Osteocyte (in vitro differentiated cells): ENCODE results near the gene TNKS2. TPM values are rescaled to one million over a fixed set of nuclear protein-coding genes. Genes with fewer than 3 reads are reported as not detected.

Source experiments
- DNase-seq: peaks from one replicate; pipeline ENCODE4 v3.0.0; 2021; ENCODE audit warnings: mixed read lengths; ENCODE audit not compliant: unreplicated experiment; ENCODE audit errors: extremely low spot score
- H3K27ac Mint-ChIP-seq: one replicate; pipeline ENCODE4 v1.8.0; 2021; ENCODE audit warnings: mild to moderate bottlenecking, mixed read lengths; ENCODE audit not compliant: unreplicated experiment
- H3K27me3 Mint-ChIP-seq: one replicate; pipeline ENCODE4 v1.8.0; 2021; ENCODE audit warnings: mixed read lengths; ENCODE audit not compliant: unreplicated experiment
- H3K36me3 Mint-ChIP-seq: one replicate; pipeline ENCODE4 v1.8.0; 2021; ENCODE audit warnings: mixed read lengths; ENCODE audit not compliant: unreplicated experiment
- H3K4me1 Mint-ChIP-seq: one replicate; pipeline ENCODE4 v1.8.0; 2021; ENCODE audit warnings: mixed read lengths; ENCODE audit not compliant: unreplicated experiment
- H3K4me3 Mint-ChIP-seq: one replicate; pipeline ENCODE4 v1.8.0; 2021; ENCODE audit warnings: mild to moderate bottlenecking, moderate library complexity, mixed read lengths; ENCODE audit not compliant: unreplicated experiment
- H3K9me3 Mint-ChIP-seq: one replicate; pipeline ENCODE4 v1.8.0; 2021; ENCODE audit warnings: mixed read lengths; ENCODE audit not compliant: unreplicated experiment
- CTCF ChIP-seq: fragments of 200-600 bp; sonication (generic); IDR thresholded peaks from 2 replicates; pipeline ENCODE4 v1.5.0; 2021; ENCODE audit warnings: antibody characterized with exemption, mild to moderate bottlenecking, moderate library complexity
- total RNA-seq: library from RNA; stranded (reverse); gene quantifications from 2 replicates; pipeline ENCODE4 v1.2.1, GENCODE V29; 2021

The TNKS2 gene
- total RNA-seq, 1 donor from 2014 or later, result 64.9 TPM

- Mint-ChIP-seq H3K4me3 (no peak overlapping the region), H3K9me3 (peaks cover 28% of the 10 kb centered on the region), H3K27ac (no peak overlapping the region), H3K4me1 (peaks cover 12% of the 10 kb centered on the region), H3K36me3 (peaks cover 2% of the 10 kb centered on the region), H3K27me3 (peaks cover 24% of the 10 kb centered on the region)
- no peak for DNase-seq
- no peak for TF ChIP-seq CTCF
Observed at GRCh38 chr10:91761721-91762120, 36.5 kb upstream of the TNKS2 start.

GRCh38 chr10:91762878-91763277 is 35.3 kb upstream of the TNKS2 start:
- H3K27me3 Mint-ChIP-seq, result peaks cover 24% of the 10 kb centered on the region
- no peak for TF ChIP-seq CTCF
- peaks cover 2% of the 10 kb centered on the region for H3K36me3 Mint-ChIP-seq
- DNase-seq, result no peak
- peaks cover 28% of the 10 kb centered on the region for H3K9me3 Mint-ChIP-seq
- H3K27ac Mint-ChIP-seq, result no peak overlapping the region
- H3K4me3 Mint-ChIP-seq, result no peak overlapping the region
- peaks cover 9% of the 10 kb centered on the region for H3K4me1 Mint-ChIP-seq

- no peak for DNase-seq
- Mint-ChIP-seq H3K27ac (no peak overlapping the region), H3K9me3 (peaks cover 25% of the 10 kb centered on the region), H3K4me1 (no peaks in the 10 kb centered on the region), H3K36me3 (peaks cover 2% of the 10 kb centered on the region), H3K27me3 (peaks cover 18% of the 10 kb centered on the region), H3K4me3 (no peak overlapping the region)
- TF ChIP-seq CTCF, result no peak
Observed at GRCh38 chr10:91766676-91767075, 31.6 kb upstream of the TNKS2 start.

GRCh38 chr10:91768123-91768522 is 30.1 kb upstream of the TNKS2 start:
- no peak overlapping the region for H3K4me3 Mint-ChIP-seq
- no peak for DNase-seq

GRCh38 chr10:91771907-91772306 is 26.3 kb upstream of the TNKS2 start:
- no peaks in the 10 kb centered on the region for H3K9me3 Mint-ChIP-seq
- H3K4me1 Mint-ChIP-seq, result no peaks in the 10 kb centered on the region
- no peak overlapping the region for H3K4me3 Mint-ChIP-seq
- no peak overlapping the region for H3K27ac Mint-ChIP-seq
- peaks cover 6% of the 10 kb centered on the region for H3K27me3 Mint-ChIP-seq
- no peak for TF ChIP-seq CTCF
- DNase-seq, result no peak
- no peaks in the 10 kb centered on the region for H3K36me3 Mint-ChIP-seq

More at GRCh38 chr10:91768123-91768522, 30.1 kb upstream of the TNKS2 start:
- H3K4me1 Mint-ChIP-seq, result no peaks in the 10 kb centered on the region
- no peaks in the 10 kb centered on the region for H3K36me3 Mint-ChIP-seq
- no peak overlapping the region for H3K27ac Mint-ChIP-seq
- H3K27me3 Mint-ChIP-seq, result peaks cover 8% of the 10 kb centered on the region
- peaks cover 10% of the 10 kb centered on the region for H3K9me3 Mint-ChIP-seq
- TF ChIP-seq CTCF, result no peak
